Colonic mucosa (tissue), 4 donors: Measurements from ENCODE around the gene TMEM218. TPM values are rescaled to one million over a fixed set of nuclear protein-coding genes. Genes with fewer than 3 reads are reported as not detected.

ENCODE experiments used
- DNase-seq: peaks from one replicate; pipeline ENCODE4 v3.0.0-alpha.2; 2020
- H3K27ac ChIP-seq: fragments of 200-600 bp; one replicate; pipeline ENCODE4 v1.8.0; 2021
- H3K27me3 ChIP-seq: fragments of 200-600 bp; one replicate; pipeline ENCODE4 v1.8.0; 2021
- H3K36me3 ChIP-seq: fragments of 200-600 bp; one replicate; pipeline ENCODE4 v1.8.0; 2021
- H3K4me1 ChIP-seq: fragments of 200-600 bp; one replicate; pipeline ENCODE4 v1.8.0; 2021; ENCODE audit warnings: mild to moderate bottlenecking
- H3K4me3 ChIP-seq: fragments of 200-600 bp; one replicate; pipeline ENCODE4 v1.8.0; 2021
- H3K9ac ChIP-seq, 2 donors: one replicate each; pipeline ENCODE4 v1.7.0; 2013; ENCODE audit warnings: control low read depth in 2 of 2, low read depth in 2 of 2, low read length in 2 of 2
- H3K9me3 ChIP-seq: fragments of 200-600 bp; one replicate; pipeline ENCODE4 v1.8.0; 2021
- intact Hi-C: fragments of 100-400 bp; cut with DNase I; formaldehyde crosslinking; loops from one replicate; pipeline ENCODE4 v1.14.1; 2022
- total RNA-seq, 2 donors: library from RNA; stranded (reverse); fragmentation: NEBNext Ultra II Directional in 1 of 2; extraction: Animal tissue kit (Norgen Biotek cat#: 25700) in 1 of 2; gene quantifications; one replicate each; pipeline ENCODE4 v1.2.1, GENCODE V29; 2021
- TF ChIP-seq, protein P1 (sequence below): fragments of 200-600 bp; IDR thresholded peaks from one replicate; pipeline ENCODE4 v1.8.0; 2022; ENCODE audit warnings: antibody characterized with exemption, mild to moderate bottlenecking
- donor health status: healthy.
- donor health status: DM: no; HTN: no; CAD: no.
- donor health status: DM: no; HTN: no; CAD: no.

The TMEM218 gene
- total RNA-seq, 2 donors from 2014 or later, result 8.7 to 17.3 TPM

DNA sequence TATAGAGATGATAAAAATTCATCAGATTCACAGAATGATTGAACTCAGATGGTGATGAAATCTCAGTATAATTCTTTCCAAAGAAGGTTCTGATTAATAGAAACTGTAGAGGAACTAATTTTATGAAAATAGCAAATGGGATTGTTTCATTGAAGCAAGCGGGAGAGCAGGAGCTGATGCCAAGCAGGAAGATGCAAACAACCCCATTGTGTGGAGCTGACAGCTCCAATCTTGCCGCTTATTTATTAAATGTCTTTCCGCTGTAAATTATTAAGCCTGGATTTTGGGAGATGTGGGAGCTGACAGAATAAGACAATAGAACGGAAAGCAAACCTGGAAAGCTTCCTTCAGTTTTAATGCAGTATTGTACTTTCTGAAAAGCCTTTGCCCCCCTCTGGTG is 6.0 kb upstream of the TMEM218 start:
- H3K9me3 ChIP-seq, result no peaks in the 10 kb centered on the region
- H3K9ac ChIP-seq, result no peak overlapping the region
- TF ChIP-seq, protein P1, sequence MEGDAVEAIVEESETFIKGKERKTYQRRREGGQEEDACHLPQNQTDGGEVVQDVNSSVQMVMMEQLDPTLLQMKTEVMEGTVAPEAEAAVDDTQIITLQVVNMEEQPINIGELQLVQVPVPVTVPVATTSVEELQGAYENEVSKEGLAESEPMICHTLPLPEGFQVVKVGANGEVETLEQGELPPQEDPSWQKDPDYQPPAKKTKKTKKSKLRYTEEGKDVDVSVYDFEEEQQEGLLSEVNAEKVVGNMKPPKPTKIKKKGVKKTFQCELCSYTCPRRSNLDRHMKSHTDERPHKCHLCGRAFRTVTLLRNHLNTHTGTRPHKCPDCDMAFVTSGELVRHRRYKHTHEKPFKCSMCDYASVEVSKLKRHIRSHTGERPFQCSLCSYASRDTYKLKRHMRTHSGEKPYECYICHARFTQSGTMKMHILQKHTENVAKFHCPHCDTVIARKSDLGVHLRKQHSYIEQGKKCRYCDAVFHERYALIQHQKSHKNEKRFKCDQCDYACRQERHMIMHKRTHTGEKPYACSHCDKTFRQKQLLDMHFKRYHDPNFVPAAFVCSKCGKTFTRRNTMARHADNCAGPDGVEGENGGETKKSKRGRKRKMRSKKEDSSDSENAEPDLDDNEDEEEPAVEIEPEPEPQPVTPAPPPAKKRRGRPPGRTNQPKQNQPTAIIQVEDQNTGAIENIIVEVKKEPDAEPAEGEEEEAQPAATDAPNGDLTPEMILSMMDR, result no peak
- H3K4me3 ChIP-seq, result no peak overlapping the region
- no peaks in the 10 kb centered on the region for H3K4me1 ChIP-seq
- H3K36me3 ChIP-seq, result no peaks in the 10 kb centered on the region
- H3K27me3 ChIP-seq, result no peaks in the 10 kb centered on the region
- H3K27ac ChIP-seq, result no peak overlapping the region
- DNase-seq, result no peak
- intact Hi-C loops, result no loop called here

GRCh38 chr11:125114518-125114917 is 3.1 kb upstream of the TMEM218 start:
- no peaks in the 10 kb centered on the region for H3K36me3 ChIP-seq
- H3K9me3 ChIP-seq, result no peaks in the 10 kb centered on the region
- H3K9ac ChIP-seq, result no peak overlapping the region
- TF ChIP-seq, protein P1, result no peak
- H3K4me1 ChIP-seq, result no peaks in the 10 kb centered on the region
- H3K27ac ChIP-seq, result no peak overlapping the region
- H3K4me3 ChIP-seq, result no peak overlapping the region
- no peaks in the 10 kb centered on the region for H3K27me3 ChIP-seq
- no peak for DNase-seq
- intact Hi-C loops, result no loop called here

DNA sequence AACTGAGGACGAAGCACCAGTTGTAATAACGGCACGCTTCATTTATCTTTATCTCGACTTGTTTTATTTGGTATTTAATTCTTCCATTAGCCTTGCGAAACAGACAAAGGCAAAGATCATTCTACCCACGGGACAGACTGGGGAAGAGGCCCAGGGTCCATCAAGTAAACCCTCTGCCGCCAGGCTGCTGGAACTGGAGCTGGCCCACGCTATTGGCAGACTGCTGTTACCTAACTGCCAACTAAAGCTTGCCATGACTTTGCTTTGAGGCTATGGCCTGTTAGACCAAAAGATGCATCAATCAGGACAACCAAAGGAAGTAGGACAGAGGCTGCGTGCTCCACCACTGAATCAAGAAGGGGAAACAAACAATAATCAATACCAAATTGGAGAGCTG is 780 bp upstream of the TMEM218 start:
- no peak for DNase-seq
- no peak overlapping the region for H3K9ac ChIP-seq
- no peaks in the 10 kb centered on the region for H3K4me1 ChIP-seq
- H3K27me3 ChIP-seq, result no peaks in the 10 kb centered on the region
- peak overlapping the region; percentile 15 for H3K4me3 ChIP-seq
- intact Hi-C loops, result no loop called here
- no peaks in the 10 kb centered on the region for H3K36me3 ChIP-seq
- H3K27ac ChIP-seq, result no peak overlapping the region
- H3K9me3 ChIP-seq, result no peaks in the 10 kb centered on the region
- TF ChIP-seq, protein P1, result no peak

GRCh38 chr11:125111001-125111342 is 454 bp downstream of the TMEM218 start:
- Histone ChIP-seq H3K27ac (peak overlapping the region; percentile 65), H3K4me1 (no peaks in the 10 kb centered on the region), H3K27me3 (no peaks in the 10 kb centered on the region), H3K9me3 (no peaks in the 10 kb centered on the region), H3K9ac (peak overlapping the region; percentile 67 to 79), H3K36me3 (no peaks in the 10 kb centered on the region), H3K4me3 (peak overlapping the region; percentile 54)
- DNase-seq, result no peak
- intact Hi-C loops, result no loop called here
- TF ChIP-seq, protein P1, result no peak

DNA sequence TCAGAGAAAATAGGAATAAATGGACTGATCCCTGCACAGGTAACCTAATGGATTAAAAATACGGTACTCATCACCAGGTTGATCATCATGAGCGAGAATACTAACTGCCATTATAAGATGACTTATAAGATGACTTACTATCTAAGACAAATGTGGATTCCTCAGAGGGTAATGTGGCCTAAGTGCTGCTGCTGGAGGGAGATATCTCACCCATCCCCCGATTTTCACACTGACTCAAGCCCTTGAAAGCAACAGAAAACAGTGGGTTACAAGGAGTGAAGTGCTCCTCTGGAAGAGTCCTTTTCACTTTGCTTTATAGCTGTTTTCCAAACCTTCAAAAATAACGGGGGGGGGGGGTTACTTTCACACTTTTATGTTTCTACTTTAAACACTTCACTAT is 920 bp downstream of the TMEM218 start:
- Histone ChIP-seq H3K4me1 (no peaks in the 10 kb centered on the region), H3K4me3 (peak overlapping the region; percentile 54), H3K27me3 (no peaks in the 10 kb centered on the region), H3K9me3 (no peaks in the 10 kb centered on the region), H3K27ac (no peak overlapping the region), H3K9ac (peak overlapping the region in 1 of 2 donors; percentile 79), H3K36me3 (no peaks in the 10 kb centered on the region)
- TF ChIP-seq, protein P1, result no peak
- intact Hi-C loops, result no loop called here
- no peak for DNase-seq

GRCh38 chr11:125108469-125108868 is 3.0 kb downstream of the TMEM218 start:
- Histone ChIP-seq H3K9me3 (no peaks in the 10 kb centered on the region), H3K4me1 (no peaks in the 10 kb centered on the region), H3K36me3 (no peaks in the 10 kb centered on the region), H3K4me3 (no peak overlapping the region), H3K9ac (no peak overlapping the region), H3K27ac (no peak overlapping the region), H3K27me3 (no peaks in the 10 kb centered on the region)
- intact Hi-C loops, result no loop called here
- TF ChIP-seq, protein P1, result no peak
- DNase-seq, result no peak
